COLO829 (cell line): ENCODE data around the gene PLCG1.

Experiments used
- DNase-seq: peaks from one replicate; pipeline ENCODE4 v3.0.0; 2012; ENCODE audit warnings: low spot score

Gene PLCG1

DNA sequence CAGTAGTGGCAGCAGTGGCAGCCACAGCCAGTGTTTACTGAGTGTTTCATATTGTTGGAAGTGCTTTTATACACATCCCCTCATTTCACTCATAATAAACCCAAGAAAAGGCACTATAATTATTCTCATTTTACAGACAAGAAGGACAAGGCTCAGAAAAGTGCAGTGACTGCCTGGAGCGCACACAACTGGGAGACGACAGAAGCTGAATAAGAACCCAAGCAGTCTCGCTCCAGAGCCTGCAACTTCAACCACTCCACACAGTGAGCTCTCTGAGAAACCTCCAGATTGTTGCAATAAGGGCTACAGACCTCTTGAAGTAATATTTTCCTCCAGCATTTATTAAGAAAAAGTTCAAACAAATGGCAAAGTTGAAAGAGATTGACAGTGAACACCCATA, 76.9 kb downstream of the PLCG1 start:
- no peak for DNase-seq

- no peak for DNase-seq
These were observed 77.3 kb downstream of the PLCG1 start for GRCh38 chr20:41214666-41215065.

GRCh38 chr20:41217422-41217821, 80.1 kb downstream of the PLCG1 start:
- DNase-seq = no peak

DNA sequence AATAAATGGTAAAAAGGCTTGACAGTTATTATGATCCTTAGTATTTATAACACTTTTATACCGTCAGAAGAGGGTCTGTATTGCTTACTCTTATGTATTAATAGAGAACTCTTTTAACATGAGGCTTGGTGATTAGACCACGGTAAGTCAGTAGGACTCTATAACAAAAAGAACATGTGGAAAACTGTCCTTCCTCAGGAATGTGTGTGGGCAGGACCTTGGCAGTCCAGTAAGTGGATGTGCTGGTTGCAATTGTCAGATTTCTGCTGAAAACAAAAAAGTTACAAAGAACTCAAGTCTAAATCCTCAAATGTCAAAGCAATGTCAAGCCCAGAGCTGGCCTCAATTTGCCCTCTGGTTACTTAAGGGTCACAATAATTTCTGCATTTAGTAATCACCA, 81.1 kb downstream of the PLCG1 start:
- no peak for DNase-seq

GRCh38 chr20:41219824-41220223, 82.5 kb downstream of the PLCG1 start:
- no peak for DNase-seq

GRCh38 chr20:41221614-41222218, 84.4 kb downstream of the PLCG1 start:
- no peak for DNase-seq

GRCh38 chr20:41222296-41222695, 85.0 kb downstream of the PLCG1 start:
- DNase-seq = no peak

- DNase-seq = no peak
These were observed 85.4 kb downstream of the PLCG1 start for GRCh38 chr20:41222703-41223102.

DNA sequence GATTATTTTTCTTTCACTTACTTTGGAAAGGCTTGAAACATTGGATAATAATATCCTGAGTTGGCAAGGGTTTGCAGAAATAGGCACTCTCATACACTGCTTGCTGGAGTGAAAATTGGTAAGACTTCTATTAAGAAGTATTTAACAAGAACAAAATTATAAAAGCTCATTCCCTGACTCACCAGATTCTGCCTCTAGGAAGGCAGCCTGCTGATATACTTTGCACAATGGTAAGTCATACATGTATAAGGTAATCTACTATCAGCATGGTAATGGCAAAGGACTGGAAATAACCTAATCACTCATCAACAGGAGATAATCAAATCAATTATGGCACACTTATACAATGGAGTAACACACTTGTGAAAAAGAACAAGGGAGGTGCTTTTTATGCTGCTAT, 85.8 kb downstream of the PLCG1 start:
- DNase-seq = no peak

DNA sequence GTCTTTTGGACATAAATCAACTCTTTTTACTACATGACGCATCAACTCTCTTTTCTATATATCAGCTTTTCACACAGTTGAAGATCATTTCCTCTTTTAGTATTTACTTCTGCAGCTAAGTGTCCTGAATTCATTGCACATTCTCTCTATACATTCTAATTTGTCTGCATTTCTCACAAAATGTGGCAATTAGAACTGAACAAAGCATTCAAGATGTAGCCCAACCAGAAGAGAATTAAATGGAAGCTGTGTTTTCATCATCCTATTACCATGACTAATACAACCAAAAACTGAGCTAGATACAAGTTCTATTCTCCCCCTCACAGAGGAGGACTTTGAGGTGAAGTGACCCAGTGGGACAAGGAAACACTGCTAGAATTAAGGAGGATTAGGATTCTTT, 86.9 kb downstream of the PLCG1 start:
- peak; percentile 53 for DNase-seq

DNA sequence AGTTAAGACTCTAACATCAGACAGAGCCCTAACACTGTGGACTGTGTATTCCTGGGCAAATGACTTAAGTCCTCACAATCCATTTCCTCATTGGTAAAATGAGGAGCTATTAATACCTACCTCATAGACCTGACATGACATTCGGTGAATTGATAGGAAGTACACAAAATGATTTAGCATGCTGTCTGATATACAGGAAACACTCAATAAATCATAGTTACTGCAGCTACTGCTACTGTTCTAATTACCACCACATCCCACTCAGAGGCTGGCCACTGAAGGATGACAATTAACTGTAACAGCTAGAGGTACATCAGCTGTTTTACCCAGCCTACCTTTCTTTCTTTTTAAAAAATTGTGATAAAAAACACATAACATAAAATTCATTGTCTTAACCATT, 87.7 kb downstream of the PLCG1 start:
- DNase-seq = no peak

DNA sequence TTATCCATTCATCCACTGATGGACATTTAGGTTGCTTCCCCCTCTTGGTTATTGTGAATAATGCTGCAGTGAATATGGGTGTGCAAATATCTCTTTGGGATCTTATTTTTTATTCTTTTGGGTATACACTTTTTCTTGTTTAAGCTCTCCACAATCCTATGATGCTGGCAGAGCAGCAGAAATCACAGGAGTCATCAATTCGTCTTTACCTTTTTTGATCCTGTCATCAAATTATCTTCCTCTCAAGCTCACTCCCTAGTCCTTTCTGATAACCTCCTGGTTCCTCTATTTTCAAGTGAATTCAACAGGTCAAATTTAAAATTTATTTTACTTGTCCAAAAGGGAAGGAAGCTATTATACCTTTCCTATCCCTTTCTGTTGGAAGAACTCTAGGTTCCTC, 89.1 kb downstream of the PLCG1 start:
- DNase-seq = no peak
